Measurements from ENCODE around the gene COQ8B.

DNA sequence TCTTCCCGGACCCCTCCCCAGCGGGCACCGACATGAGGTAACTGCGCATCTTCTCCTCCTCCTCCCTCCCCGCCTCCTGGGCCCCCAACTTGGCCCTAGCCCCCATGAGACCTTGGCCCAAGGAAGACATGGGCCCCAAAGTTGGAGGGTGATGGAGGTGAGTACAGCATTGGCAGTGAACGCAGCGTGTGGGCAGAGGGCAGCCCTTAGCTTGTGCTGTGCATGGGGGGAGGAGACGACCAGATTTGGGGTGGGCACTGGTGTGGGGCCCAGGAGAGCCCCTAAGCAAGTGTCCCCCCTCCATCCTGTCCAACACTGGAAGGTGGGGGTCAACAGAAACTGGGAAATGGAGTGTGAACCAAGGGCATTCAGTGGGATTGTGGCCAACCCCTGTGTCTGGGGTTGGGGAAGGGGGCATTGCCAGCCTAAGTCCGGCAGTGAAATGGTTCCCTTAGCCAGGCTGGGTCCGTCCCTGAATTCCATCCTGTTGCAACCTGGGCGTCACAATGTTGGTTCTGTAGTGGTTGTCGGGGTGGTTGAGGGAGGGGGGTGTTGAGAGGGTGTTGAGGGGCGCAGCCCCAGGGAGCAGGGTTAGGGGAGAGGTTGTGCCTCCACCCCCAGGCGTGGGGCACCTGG, 49.8 kb downstream of the COQ8B start:
- TF ChIP-seq, protein P1, sequence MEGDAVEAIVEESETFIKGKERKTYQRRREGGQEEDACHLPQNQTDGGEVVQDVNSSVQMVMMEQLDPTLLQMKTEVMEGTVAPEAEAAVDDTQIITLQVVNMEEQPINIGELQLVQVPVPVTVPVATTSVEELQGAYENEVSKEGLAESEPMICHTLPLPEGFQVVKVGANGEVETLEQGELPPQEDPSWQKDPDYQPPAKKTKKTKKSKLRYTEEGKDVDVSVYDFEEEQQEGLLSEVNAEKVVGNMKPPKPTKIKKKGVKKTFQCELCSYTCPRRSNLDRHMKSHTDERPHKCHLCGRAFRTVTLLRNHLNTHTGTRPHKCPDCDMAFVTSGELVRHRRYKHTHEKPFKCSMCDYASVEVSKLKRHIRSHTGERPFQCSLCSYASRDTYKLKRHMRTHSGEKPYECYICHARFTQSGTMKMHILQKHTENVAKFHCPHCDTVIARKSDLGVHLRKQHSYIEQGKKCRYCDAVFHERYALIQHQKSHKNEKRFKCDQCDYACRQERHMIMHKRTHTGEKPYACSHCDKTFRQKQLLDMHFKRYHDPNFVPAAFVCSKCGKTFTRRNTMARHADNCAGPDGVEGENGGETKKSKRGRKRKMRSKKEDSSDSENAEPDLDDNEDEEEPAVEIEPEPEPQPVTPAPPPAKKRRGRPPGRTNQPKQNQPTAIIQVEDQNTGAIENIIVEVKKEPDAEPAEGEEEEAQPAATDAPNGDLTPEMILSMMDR (IDR thresholded peaks at IDR 0.05) = no peak
- TF ChIP-seq POLR2A (IDR thresholded peaks at IDR 0.05) (no peak), POLR2AphosphoS5 (IDR thresholded peaks at IDR 0.05) (no peak)
